ENCODE data around the gene TTC34.

The TTC34 gene

GRCh38 chr1:2801535-2802291, at the start of gene TTC34:
Gene TTC34, minus strand, starts transcription at chr1:2801693. Its CDS starts 866 bp downstream, at chr1:2800827.
- DNase-seq (ENCODE audit: low read depth) = no peak

- no peak for DNase-seq (ENCODE audit: low read depth)
Measured at GRCh38 chr1:2850502-2850901, 49.0 kb upstream of the TTC34 start.

GRCh38 chr1:2848006-2848670, 46.6 kb upstream of the TTC34 start:
- DNase-seq (ENCODE audit: low read depth) = no peak

GRCh38 chr1:2847086-2847985, 45.8 kb upstream of the TTC34 start:
- no peak for DNase-seq (ENCODE audit: low read depth)

GRCh38 chr1:2845869-2846268, 44.4 kb upstream of the TTC34 start:
- no peak for DNase-seq (ENCODE audit: low read depth)

- no peak for DNase-seq (ENCODE audit: low read depth)
Measured at GRCh38 chr1:2840036-2840809, 38.7 kb upstream of the TTC34 start.

- no peak for DNase-seq (ENCODE audit: low read depth)
Measured at GRCh38 chr1:2837823-2838222, 36.3 kb upstream of the TTC34 start.

- DNase-seq (ENCODE audit: low read depth) = no peak
Measured at GRCh38 chr1:2837316-2837715, 35.8 kb upstream of the TTC34 start.

GRCh38 chr1:2836333-2836970, 35.0 kb upstream of the TTC34 start:
- DNase-seq (ENCODE audit: low read depth) = no peak

GRCh38 chr1:2835650-2836159, 34.2 kb upstream of the TTC34 start:
- DNase-seq (ENCODE audit: low read depth) = no peak

GRCh38 chr1:2834741-2835564, 33.5 kb upstream of the TTC34 start:
- DNase-seq (ENCODE audit: low read depth) = no peak

- no peak for DNase-seq (ENCODE audit: low read depth)
Measured at GRCh38 chr1:2834146-2834475, 32.6 kb upstream of the TTC34 start.

GRCh38 chr1:2833454-2834145, 32.1 kb upstream of the TTC34 start:
- DNase-seq (ENCODE audit: low read depth) = no peak

- no peak for DNase-seq (ENCODE audit: low read depth)
Measured at GRCh38 chr1:2832506-2833453, 31.3 kb upstream of the TTC34 start.

- no peak for DNase-seq (ENCODE audit: low read depth)
Measured at GRCh38 chr1:2831596-2832212, 30.2 kb upstream of the TTC34 start.

- DNase-seq (ENCODE audit: low read depth) = no peak
Measured at GRCh38 chr1:2830761-2831425, 29.4 kb upstream of the TTC34 start.

GRCh38 chr1:2829846-2830615, 28.5 kb upstream of the TTC34 start:
- no peak for DNase-seq (ENCODE audit: low read depth)

Data from fibroblast of the conjunctiva (primary cell).